CD4-positive, alpha-beta T cell treated with Interleukin-15 for 4 hours (primary cell): ENCODE measurements around the gene GON4L.
"Not testable (repeated sequence)": the region's sequence is repeated elsewhere in the genome, so short reads cannot be mapped to it uniquely, and the experiment has no call there.

Source experiments
- DNase-seq: peaks from one replicate; pipeline ENCODE4 v3.0.0-alpha.2; 2020; ENCODE audit warnings: low spot score

GON4L gene

GRCh38 chr1:155748141-155748540 lies 108.9 kb downstream of the GON4L start:
- not testable (repeated sequence) for DNase-seq

GRCh38 chr1:155747586-155747985 lies 109.4 kb downstream of the GON4L start:
- not testable (repeated sequence) for DNase-seq

- DNase-seq, result peak; percentile 90
Observed at GRCh38 chr1:155745284-155746228, 111.5 kb downstream of the GON4L start.

- DNase-seq, result no peak
Observed at GRCh38 chr1:155744711-155745283, 112.2 kb downstream of the GON4L start.

GRCh38 chr1:155741908-155742307 lies 115.1 kb downstream of the GON4L start:
- no peak for DNase-seq

- no peak for DNase-seq
Observed at GRCh38 chr1:155740995-155741394, 116.0 kb downstream of the GON4L start.

- peak; percentile 38 for DNase-seq
Observed at GRCh38 chr1:155729031-155729898, 127.7 kb downstream of the GON4L start.

GRCh38 chr1:155725142-155725541 lies 131.9 kb downstream of the GON4L start:
- DNase-seq, result no peak

- DNase-seq, result no peak
Observed at GRCh38 chr1:155719703-155720102, 137.3 kb downstream of the GON4L start.

GRCh38 chr1:155718524-155719115 lies 138.4 kb downstream of the GON4L start:
- DNase-seq, result not testable (repeated sequence)

GRCh38 chr1:155717041-155717440 lies 140.0 kb downstream of the GON4L start:
- no peak for DNase-seq

- DNase-seq, result no peak
Observed at GRCh38 chr1:155715777-155716176, 141.2 kb downstream of the GON4L start.

- not testable (repeated sequence) for DNase-seq
Observed at GRCh38 chr1:155715056-155715455, 142.0 kb downstream of the GON4L start.

GRCh38 chr1:155713075-155713474 lies 143.9 kb downstream of the GON4L start:
- DNase-seq, result no peak

- DNase-seq, result not testable (repeated sequence)
Observed at GRCh38 chr1:155712636-155713035, 144.4 kb downstream of the GON4L start.

GRCh38 chr1:155711457-155711856 lies 145.6 kb downstream of the GON4L start:
- not testable (repeated sequence) for DNase-seq

GRCh38 chr1:155709391-155709790 lies 147.6 kb downstream of the GON4L start:
- DNase-seq, result no peak

GRCh38 chr1:155706139-155706538 lies 150.9 kb downstream of the GON4L start:
- no peak for DNase-seq

GRCh38 chr1:155704414-155704813 lies 152.6 kb downstream of the GON4L start:
- not testable (repeated sequence) for DNase-seq

- no peak for DNase-seq
Observed at GRCh38 chr1:155703216-155703615, 153.8 kb downstream of the GON4L start.

- not testable (repeated sequence) for DNase-seq
Observed at GRCh38 chr1:155701675-155702074, 155.3 kb downstream of the GON4L start.
